ENCODE data around the gene ZFYVE28.

The ZFYVE28 gene

DNA sequence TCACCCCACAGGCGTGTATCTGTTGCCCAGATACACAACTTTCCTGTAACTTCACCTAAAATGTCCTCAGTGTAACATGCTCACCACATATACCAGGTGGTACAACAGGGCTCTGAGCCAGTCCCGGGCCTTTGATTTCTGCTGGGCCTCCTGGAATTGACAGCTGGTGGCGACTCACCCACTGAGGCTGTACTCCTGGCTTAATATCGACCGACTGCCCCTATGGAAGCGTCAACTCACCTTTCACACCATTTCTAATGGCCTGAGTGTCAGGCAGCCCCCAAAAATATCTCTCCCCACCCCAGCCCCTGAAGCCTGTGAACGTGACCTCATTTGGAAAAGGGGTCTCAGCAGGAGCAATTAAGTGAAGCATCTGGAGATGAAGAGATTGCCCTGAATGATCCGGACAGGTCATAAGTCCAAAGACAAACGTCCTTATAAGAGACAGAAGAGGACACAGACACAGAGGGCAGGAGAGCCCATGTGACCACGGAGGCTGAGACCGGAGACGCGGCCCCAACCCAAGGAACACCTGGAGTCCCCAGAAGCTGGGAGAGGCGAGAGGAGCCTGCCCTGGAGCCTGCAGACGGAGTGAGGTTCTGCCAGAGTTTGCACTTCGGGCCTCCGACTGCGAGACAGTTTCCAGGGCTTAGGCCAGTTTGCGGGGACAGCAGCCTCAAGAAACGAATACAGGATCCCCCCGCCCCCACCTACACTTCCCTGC is 144.0 kb downstream of the ZFYVE28 start:
- Histone ChIP-seq H3K27ac (no peak overlapping the region), H3K4me3 (no peak overlapping the region)
- DNase-seq (ENCODE audit: low spot score) = no peak
- TF ChIP-seq, protein P1, sequence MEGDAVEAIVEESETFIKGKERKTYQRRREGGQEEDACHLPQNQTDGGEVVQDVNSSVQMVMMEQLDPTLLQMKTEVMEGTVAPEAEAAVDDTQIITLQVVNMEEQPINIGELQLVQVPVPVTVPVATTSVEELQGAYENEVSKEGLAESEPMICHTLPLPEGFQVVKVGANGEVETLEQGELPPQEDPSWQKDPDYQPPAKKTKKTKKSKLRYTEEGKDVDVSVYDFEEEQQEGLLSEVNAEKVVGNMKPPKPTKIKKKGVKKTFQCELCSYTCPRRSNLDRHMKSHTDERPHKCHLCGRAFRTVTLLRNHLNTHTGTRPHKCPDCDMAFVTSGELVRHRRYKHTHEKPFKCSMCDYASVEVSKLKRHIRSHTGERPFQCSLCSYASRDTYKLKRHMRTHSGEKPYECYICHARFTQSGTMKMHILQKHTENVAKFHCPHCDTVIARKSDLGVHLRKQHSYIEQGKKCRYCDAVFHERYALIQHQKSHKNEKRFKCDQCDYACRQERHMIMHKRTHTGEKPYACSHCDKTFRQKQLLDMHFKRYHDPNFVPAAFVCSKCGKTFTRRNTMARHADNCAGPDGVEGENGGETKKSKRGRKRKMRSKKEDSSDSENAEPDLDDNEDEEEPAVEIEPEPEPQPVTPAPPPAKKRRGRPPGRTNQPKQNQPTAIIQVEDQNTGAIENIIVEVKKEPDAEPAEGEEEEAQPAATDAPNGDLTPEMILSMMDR (IDR thresholded peaks at IDR 0.05) = no peak

DNA sequence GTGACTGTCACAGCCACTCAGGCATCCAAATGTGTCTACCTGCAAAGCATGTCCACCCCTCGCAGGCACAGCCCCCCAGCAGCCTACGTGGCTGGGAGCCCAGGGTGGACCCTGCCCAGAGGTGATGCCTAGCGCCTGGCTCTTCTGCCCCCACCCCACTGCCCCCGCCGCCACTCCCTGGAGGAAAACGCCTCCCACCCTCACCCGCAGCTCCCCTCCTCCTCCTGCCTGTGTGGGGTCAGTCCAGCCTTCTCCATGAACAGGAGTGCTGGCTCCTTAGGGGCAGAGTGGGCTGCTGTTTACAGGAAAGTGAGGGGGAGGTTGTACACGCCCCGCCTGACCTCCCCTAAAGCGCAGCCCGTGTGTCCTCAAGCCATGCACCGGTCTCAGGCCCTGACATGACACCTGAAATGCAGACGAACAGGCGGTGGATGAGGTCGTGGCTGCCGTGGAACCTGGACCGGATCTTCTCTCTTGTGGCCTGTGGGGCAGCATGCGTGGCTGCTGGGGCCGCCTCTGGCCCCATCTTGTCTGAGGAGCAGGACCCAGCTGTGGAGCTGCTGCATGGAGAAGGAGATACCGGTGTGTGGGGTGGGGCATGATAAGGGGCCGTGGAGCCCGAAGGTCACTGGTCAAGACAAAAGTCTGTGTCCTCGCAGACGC is 144.7 kb downstream of the ZFYVE28 start:
- Histone ChIP-seq H3K4me3 (no peak overlapping the region), H3K27ac (no peak overlapping the region)
- no peak for DNase-seq (ENCODE audit: low spot score)
- TF ChIP-seq, protein P1 (IDR thresholded peaks at IDR 0.05) = no peak

DNA sequence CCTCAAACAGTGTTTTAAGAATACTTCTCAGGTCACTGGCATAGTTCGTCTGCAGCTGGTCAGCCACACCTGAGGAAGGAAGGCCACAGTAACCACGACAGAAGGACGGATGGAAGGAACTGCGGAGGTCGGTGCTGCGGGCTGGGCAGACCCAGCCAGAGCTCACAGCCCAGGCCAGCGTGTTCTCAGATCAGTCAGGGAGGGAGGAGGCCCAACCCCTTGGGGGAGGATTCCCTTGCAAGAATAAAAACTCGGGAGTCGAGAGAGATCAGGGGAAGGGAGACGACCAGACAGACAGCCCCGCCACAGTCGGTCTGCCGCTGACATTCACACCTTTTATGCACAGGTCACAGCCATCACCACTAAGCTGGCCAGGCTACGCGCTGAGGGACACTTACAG is 145.2 kb downstream of the ZFYVE28 start:
- DNase-seq (ENCODE audit: low spot score) = no peak
- Histone ChIP-seq H3K27ac (no peak overlapping the region), H3K4me3 (no peak overlapping the region)
- TF ChIP-seq, protein P1 (IDR thresholded peaks at IDR 0.05) = no peak

DNA sequence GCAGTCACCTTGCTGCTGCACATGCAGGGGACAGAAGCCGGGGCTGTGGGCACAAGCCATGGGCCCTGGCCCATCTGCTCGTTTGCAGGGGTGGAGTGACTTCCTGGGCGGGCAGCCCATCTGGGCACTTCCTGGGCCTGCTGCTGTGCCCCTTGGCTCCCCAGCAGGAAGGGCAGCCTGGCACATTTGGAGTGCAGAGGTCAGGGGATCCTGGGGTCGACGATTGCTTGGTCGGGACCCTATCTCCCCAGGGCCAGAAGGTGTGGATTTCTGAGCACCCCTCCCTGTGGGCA is 145.7 kb downstream of the ZFYVE28 start:
- Histone ChIP-seq H3K4me3 (no peak overlapping the region), H3K27ac (no peak overlapping the region)
- no peak for DNase-seq (ENCODE audit: low spot score)
- TF ChIP-seq, protein P1 (IDR thresholded peaks at IDR 0.05) = no peak

DNA sequence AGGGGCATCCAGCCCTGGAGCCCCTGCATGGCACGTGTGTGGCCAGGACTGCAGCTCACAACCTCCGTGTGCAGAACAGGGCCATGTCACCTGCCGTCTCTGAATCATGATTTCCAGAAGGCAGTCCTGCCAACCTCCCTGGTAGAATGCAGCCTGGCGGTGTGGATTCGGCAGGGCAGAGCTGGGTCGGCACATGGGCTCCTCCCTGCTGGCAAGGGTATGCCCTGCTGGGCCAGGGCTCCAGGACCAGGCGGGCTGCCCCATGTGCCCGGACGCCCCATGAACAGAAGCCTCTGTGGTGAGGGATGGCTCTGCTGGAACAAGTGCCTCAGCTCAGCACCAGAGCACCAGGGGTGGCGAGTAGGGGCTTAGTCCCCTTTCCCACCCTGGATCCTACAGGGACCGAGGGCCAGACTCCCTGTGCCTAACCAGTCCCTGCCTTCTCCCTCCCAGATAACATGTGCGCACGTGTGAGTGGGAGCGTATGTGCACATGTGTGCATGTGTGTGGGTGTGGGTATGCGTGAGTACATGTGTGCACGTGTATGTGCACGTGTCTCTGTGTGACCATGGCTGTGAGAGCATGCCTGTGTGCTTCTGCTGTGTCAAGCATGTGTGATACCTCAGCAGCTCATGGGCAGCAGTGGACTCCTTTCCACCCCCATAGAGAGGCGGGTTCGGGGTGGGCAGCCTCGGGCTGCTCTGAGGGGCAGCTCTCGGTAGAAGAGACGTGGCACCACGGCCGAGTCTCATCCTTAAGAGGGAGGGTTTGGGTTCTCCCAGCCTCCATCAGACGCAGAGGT is 146.2 kb downstream of the ZFYVE28 start:
- DNase-seq (ENCODE audit: low spot score) = no peak
- Histone ChIP-seq H3K27ac (no peak overlapping the region), H3K4me3 (no peak overlapping the region)
- TF ChIP-seq, protein P1 (IDR thresholded peaks at IDR 0.05) = no peak

DNA sequence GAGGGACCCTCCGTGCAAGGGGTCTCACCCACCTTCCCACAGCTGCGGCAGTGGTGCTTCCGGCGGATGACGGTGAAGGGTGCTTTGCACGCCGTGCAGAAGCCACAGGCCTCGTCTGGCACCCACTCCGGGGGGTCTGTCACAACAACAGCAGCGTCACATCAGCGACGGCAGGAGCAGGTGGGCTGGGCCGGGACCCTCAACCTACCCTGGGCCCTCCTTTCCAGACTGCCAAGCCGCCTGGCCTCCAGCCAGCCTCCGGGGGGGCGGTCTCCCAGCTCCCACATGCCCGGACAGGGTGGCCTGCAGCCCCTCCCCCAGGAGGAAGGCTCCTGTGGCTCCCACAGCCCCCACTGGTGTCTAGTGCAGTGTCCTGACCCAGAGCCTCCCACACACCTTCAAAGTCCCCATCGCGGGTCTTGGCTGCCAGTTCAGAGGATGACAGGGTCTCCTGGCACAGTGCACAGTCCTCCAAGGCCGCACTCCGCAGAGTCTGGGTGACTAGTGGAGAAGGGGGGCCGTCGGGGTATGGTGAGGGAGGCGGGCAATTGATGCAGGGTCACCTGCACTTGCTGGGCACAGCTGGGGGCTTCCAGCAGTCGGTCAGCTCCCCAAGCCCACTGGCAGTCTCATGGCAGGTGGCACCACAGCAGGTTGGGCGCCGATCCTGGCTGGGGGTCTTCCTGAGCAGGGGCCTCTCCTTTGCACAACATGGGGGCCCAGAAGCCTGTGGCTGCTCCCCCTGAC is 147.0 kb downstream of the ZFYVE28 start:
- TF ChIP-seq, protein P1 (IDR thresholded peaks at IDR 0.05) = no peak
- no peak for DNase-seq (ENCODE audit: low spot score)
- Histone ChIP-seq H3K27ac (no peak overlapping the region), H3K4me3 (no peak overlapping the region)

Measured in coronary artery (tissue), 2 donors.